ENCODE measurements around the gene STRN.
"Not testable (repeated sequence)": the region's sequence is repeated elsewhere in the genome, so short reads cannot be mapped to it uniquely, and the experiment has no call there.

Gene STRN

GRCh38 chr2:36966370-36967235 is at the start of gene STRN:
TSS of gene STRN (minus strand) at chr2:36966536. CDS start at chr2:36966463, 73 bp downstream.
- peak; percentile 69 for DNase-seq (ENCODE audit: low read depth)

- DNase-seq (ENCODE audit: low read depth): no peak
Observed at GRCh38 chr2:37013315-37013641, 46.9 kb upstream of the STRN start.

GRCh38 chr2:37011130-37011529 is 44.8 kb upstream of the STRN start:
- DNase-seq (ENCODE audit: low read depth): no peak

GRCh38 chr2:37005118-37005868 is 39.0 kb upstream of the STRN start:
- DNase-seq (ENCODE audit: low read depth): no peak

GRCh38 chr2:37000988-37001556 is 34.7 kb upstream of the STRN start:
- DNase-seq (ENCODE audit: low read depth): no peak

- DNase-seq (ENCODE audit: low read depth): no peak
Observed at GRCh38 chr2:37000318-37000717, 34.0 kb upstream of the STRN start.

- DNase-seq (ENCODE audit: low read depth): not testable (repeated sequence)
Observed at GRCh38 chr2:36999416-36999815, 33.1 kb upstream of the STRN start.

GRCh38 chr2:36993841-36994620 is 27.7 kb upstream of the STRN start:
- DNase-seq (ENCODE audit: low read depth): no peak

- no peak for DNase-seq (ENCODE audit: low read depth)
Observed at GRCh38 chr2:36988008-36988407, 21.7 kb upstream of the STRN start.

- no peak for DNase-seq (ENCODE audit: low read depth)
Observed at GRCh38 chr2:36982467-36982866, 16.1 kb upstream of the STRN start.

- DNase-seq (ENCODE audit: low read depth): no peak
Observed at GRCh38 chr2:36981911-36982310, 15.6 kb upstream of the STRN start.

- not testable (repeated sequence) for DNase-seq (ENCODE audit: low read depth)
Observed at GRCh38 chr2:36979007-36979406, 12.7 kb upstream of the STRN start.

GRCh38 chr2:36976065-36976464 is 9.7 kb upstream of the STRN start:
- DNase-seq (ENCODE audit: low read depth): no peak

GRCh38 chr2:36975306-36975705 is 9.0 kb upstream of the STRN start:
- DNase-seq (ENCODE audit: low read depth): no peak

GRCh38 chr2:36973320-36973719 is 7.0 kb upstream of the STRN start:
- no peak for DNase-seq (ENCODE audit: low read depth)

- DNase-seq (ENCODE audit: low read depth): no peak
Observed at GRCh38 chr2:36971990-36972389, 5.7 kb upstream of the STRN start.

- DNase-seq (ENCODE audit: low read depth): no peak
Observed at GRCh38 chr2:36967236-36967876, 1.0 kb upstream of the STRN start.

GRCh38 chr2:36965751-36966369 is 476 bp downstream of the STRN start:
- DNase-seq (ENCODE audit: low read depth): no peak

GRCh38 chr2:36965206-36965605 is 1.1 kb downstream of the STRN start:
- no peak for DNase-seq (ENCODE audit: low read depth)

GRCh38 chr2:36964496-36965058 is 1.8 kb downstream of the STRN start:
- no peak for DNase-seq (ENCODE audit: low read depth)

GRCh38 chr2:36963734-36964133 is 2.6 kb downstream of the STRN start:
- no peak for DNase-seq (ENCODE audit: low read depth)

Data from HS-27A (cell line).